Esophagus (tissue), 2 donors: ENCODE results near the gene POM121L12. TPM values are rescaled to one million over a fixed set of nuclear protein-coding genes. Genes with fewer than 3 reads are reported as not detected.

Source experiments
- H3K27ac ChIP-seq, 2 donors: one replicate each; pipeline ENCODE4 v1.5.1; 2013; ENCODE audit warnings: low read depth in 2 of 2, mild to moderate bottlenecking in 2 of 2, inconsistent platforms in 1 of 2, low read length in 1 of 2, moderate library complexity in 1 of 2
- H3K27me3 ChIP-seq, 2 donors: one replicate each; pipeline ENCODE4 v1.6.1; 2013; ENCODE audit warnings: low read length in 2 of 2, control low read depth in 1 of 2, mild to moderate bottlenecking in 1 of 2; ENCODE audit not compliant: insufficient read depth in 2 of 2, control insufficient read depth in 1 of 2
- H3K36me3 ChIP-seq, 2 donors: one replicate each; pipeline ENCODE4 v1.6.1; 2013; ENCODE audit warnings: low read length in 1 of 2; ENCODE audit not compliant: control insufficient read depth in 2 of 2, insufficient read depth in 2 of 2
- H3K4me1 ChIP-seq, 2 donors: one replicate each; pipeline ENCODE4 v1.6.1; 2013; ENCODE audit warnings: low read length in 1 of 2; ENCODE audit not compliant: control insufficient read depth in 2 of 2, insufficient read depth in 2 of 2
- H3K4me3 ChIP-seq, 2 donors: one replicate each; pipeline ENCODE4 v1.5.1; 2013; ENCODE audit warnings: low read length in 2 of 2, mild to moderate bottlenecking in 2 of 2, low read depth in 1 of 2, moderate library complexity in 1 of 2
- H3K9me3 ChIP-seq, 2 donors: one replicate each; pipeline ENCODE4 v1.6.1; 2013; ENCODE audit warnings: mild to moderate bottlenecking in 2 of 2, low read depth in 1 of 2, low read length in 1 of 2, moderate library complexity in 1 of 2; ENCODE audit not compliant: control insufficient read depth in 2 of 2, insufficient read depth in 1 of 2
- WGBS, 2 donors: extraction: QIAGEN DNeasy Blood & Tissue Kit; methylation state at CpG; one replicate each; pipeline ENCODE4 v1.1.7; 2013; 5-methylcytosine and 5-hydroxymethylcytosine counted together
- polyA plus RNA-seq, 2 donors: library from polyadenylated mRNA; stranded (reverse); fragments of 200-250 nt; gene quantifications; one replicate each; pipeline ENCODE4 v1.2.3, GENCODE V29; 2013
- donor health status: healthy with polysubstance abuse.
- donor health status: Bipolar disorder and iron deficiency.

The POM121L12 gene
- polyA plus RNA-seq, 2 donors = not detected

DNA sequence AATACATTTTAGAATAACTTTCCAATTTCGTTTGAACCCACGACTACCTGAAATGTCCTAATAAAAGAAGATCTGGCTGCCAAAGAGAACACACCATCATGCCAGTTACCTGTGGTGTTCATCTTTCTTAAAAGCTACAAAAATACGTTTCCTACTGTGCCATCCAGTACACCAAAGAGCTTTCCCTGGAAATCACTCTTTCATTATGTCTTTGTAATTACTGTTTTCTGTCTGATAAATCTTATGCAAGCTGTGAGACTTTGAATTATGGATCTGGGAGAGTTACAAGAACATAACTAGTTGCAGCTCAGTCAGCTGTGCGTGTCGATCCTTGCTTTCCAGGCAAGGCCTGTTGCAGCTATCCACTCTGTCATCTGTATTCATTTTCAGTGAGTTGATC, 12.5 kb upstream of the POM121L12 start:
- no peaks in the 10 kb centered on the region for H3K27me3 ChIP-seq
- no peaks in the 10 kb centered on the region for H3K9me3 ChIP-seq
- H3K4me3 ChIP-seq = no peak overlapping the region
- no peaks in the 10 kb centered on the region for H3K36me3 ChIP-seq
- H3K4me1 ChIP-seq = no peaks in the 10 kb centered on the region
- WGBS, 2 donors = 67 to 76% methylated on average over 5 of the region's 5 CpGs
- no peak overlapping the region for H3K27ac ChIP-seq

DNA sequence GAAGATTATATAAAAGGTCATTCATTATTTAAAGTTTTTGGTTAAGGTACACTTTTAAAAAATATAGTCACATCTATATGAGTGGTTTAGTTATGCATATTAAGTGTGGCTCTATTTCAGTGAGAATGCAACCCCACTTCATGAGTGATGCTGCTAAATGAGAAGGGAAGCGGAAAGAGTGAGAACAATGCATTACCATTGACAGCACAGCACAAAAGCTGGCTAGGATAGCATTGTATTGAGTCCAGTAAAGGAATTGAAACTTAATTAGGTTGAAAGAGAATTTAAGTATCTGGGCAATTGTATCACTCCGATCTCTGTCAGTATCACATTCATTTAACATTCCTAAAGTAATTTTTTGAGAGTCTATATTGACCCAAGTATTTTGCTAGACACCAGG, 13.2 kb downstream of the POM121L12 start:
- Histone ChIP-seq H3K36me3 (no peaks in the 10 kb centered on the region), H3K27ac (no peak overlapping the region), H3K9me3 (no peaks in the 10 kb centered on the region), H3K27me3 (no peaks in the 10 kb centered on the region), H3K4me3 (no peak overlapping the region), H3K4me1 (no peaks in the 10 kb centered on the region)
- 79 to 86% methylated on average over 2 of the region's 2 CpGs for WGBS, 2 donors

DNA sequence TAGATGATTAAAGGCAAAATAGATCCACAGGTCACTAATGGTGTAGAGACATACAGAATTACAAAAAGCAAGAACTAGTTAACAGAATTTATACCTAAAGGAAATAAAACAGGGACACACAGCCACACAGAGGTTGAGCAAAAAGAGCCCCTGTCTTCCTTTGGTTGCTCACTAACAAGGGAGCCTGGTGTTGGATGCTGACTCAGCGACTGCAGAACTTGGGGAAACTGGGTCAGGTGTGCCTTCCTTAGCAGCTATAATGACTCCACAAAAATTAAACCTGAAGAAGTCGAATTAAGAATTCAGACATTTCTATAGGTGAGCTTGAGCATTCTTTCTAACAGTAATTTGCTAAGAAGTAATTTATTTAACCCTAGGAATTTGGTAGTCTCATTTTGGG, 15.0 kb downstream of the POM121L12 start:
- no peak overlapping the region for H3K27ac ChIP-seq

DNA sequence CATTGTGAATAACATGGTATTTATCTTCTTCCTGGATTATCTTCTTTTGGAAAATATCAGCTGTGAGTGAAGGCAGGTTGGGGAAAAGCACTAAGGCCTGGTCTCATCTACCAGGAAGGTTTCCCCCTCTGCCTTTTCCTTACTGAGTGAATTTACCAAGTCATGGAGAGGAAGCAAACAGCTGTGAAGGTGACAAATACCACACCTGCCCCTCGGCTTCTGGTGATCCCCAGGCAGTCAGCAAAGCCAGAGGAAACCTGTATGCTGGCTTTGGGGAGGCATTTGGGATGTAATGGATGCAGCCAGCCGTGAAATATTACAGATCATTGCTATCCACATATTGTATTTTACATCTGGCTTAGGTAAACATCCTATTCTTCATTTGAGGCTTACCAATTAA, 24.2 kb downstream of the POM121L12 start:
- H3K4me3 ChIP-seq = no peak overlapping the region
- H3K9me3 ChIP-seq = peaks cover 0 to 3% of the 10 kb centered on the region in 2 donors
- H3K36me3 ChIP-seq = no peaks in the 10 kb centered on the region
- no peaks in the 10 kb centered on the region for H3K27me3 ChIP-seq
- no peak overlapping the region for H3K27ac ChIP-seq
- H3K4me1 ChIP-seq = no peaks in the 10 kb centered on the region
- 37 to 39% methylated on average over 2 of the region's 2 CpGs for WGBS, 2 donors

More for the DNA sequence above, 15.0 kb downstream of the POM121L12 start:
- H3K27me3 ChIP-seq = no peaks in the 10 kb centered on the region
- no peaks in the 10 kb centered on the region for H3K9me3 ChIP-seq
- no peaks in the 10 kb centered on the region for H3K36me3 ChIP-seq
- no peak overlapping the region for H3K4me3 ChIP-seq
- no peaks in the 10 kb centered on the region for H3K4me1 ChIP-seq
- whole genome bisulfite sequencing, 2 donors = 63 to 69% methylated on average over 2 of the region's 2 CpGs

GRCh38 chr7:53060066-53060465, 24.6 kb downstream of the POM121L12 start:
- WGBS, 2 donors = 86 to 88% methylated on average over 1 of the region's 1 CpG
- Histone ChIP-seq H3K27ac (no peak overlapping the region), H3K36me3 (no peaks in the 10 kb centered on the region), H3K27me3 (no peaks in the 10 kb centered on the region), H3K4me1 (no peaks in the 10 kb centered on the region), H3K4me3 (no peak overlapping the region), H3K9me3 (peaks cover 0 to 3% of the 10 kb centered on the region in 2 donors)

- no peak overlapping the region for H3K27ac ChIP-seq
- H3K36me3 ChIP-seq = no peaks in the 10 kb centered on the region
- H3K27me3 ChIP-seq = no peaks in the 10 kb centered on the region
- H3K4me3 ChIP-seq = no peak overlapping the region
- peaks cover 0 to 3% of the 10 kb centered on the region in 2 donors for H3K9me3 ChIP-seq
- H3K4me1 ChIP-seq = no peaks in the 10 kb centered on the region
These were observed 27.4 kb downstream of the POM121L12 start for GRCh38 chr7:53062796-53063195.

- no peaks in the 10 kb centered on the region for H3K9me3 ChIP-seq
- no peaks in the 10 kb centered on the region for H3K27me3 ChIP-seq
- H3K36me3 ChIP-seq = no peaks in the 10 kb centered on the region
- WGBS, 2 donors = 83 to 89% methylated on average over 2 of the region's 2 CpGs
- H3K27ac ChIP-seq = no peak overlapping the region
- H3K4me1 ChIP-seq = no peaks in the 10 kb centered on the region
- no peak overlapping the region for H3K4me3 ChIP-seq
These were observed 33.2 kb downstream of the POM121L12 start for GRCh38 chr7:53068673-53069072.

DNA sequence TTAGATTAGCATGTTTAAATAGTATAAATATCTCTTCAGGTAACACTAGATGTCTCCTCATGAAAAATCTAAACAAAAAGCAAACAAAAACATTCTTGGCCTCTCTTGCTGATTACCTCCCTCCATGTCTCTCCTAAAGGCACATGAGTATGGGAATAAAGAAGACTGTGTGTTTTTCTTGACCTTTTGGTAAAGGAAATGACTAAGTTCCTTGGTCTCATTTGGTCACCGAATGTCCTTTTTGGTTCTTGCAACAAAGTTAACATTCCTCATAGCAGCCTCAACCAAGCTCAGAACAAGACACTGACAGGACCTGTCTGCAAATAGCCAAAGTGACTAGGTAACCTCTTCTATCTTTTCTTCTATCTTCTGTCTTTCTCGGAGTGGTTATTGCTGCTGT, 35.5 kb downstream of the POM121L12 start:
- Histone ChIP-seq H3K9me3 (no peaks in the 10 kb centered on the region), H3K27me3 (no peaks in the 10 kb centered on the region), H3K27ac (no peak overlapping the region), H3K4me3 (no peak overlapping the region), H3K36me3 (no peaks in the 10 kb centered on the region), H3K4me1 (no peaks in the 10 kb centered on the region)
- 62 to 78% methylated on average over 2 of the region's 2 CpGs for WGBS, 2 donors
